A549 (cell line): Measurements from ENCODE around the gene RASSF4. TPM values are rescaled to one million over a fixed set of nuclear protein-coding genes. Genes with fewer than 3 reads are reported as not detected.
A peak's percentile ranks its signal among the peaks of the same experiment; 100 is the strongest.

Experiments
- ATAC-seq, 2 experiments: fragments of 200-7000 bp in 1 of 2; fragments of >200 bp in 1 of 2; cut with Nextera tagmentation in 1 of 2; cut with Tn5 transposase in 1 of 2; 3 replicates each; pipeline versions ENCODE4 v1.8.0 to v1.9.1; 2018 to 2020; ENCODE audit warnings: mild to moderate bottlenecking in 1 of 2, moderate library complexity in 1 of 2
- CTCF ChIA-PET: fragments of 300-600 bp; sonication (Branson Sonifier 250); formaldehyde crosslinking; extraction: SDS; loops from one replicate; lab custom pipeline; 2021; ENCODE audit warnings: antibody characterized with exemption, inconsistent platforms; lab: Yijun Ruan, JAX
- POLR2A ChIA-PET: fragments of 350-600 bp; formaldehyde crosslinking; extraction: SDS; loops from one replicate; lab custom pipeline; 2021; ENCODE audit warnings: antibody characterized with exemption, inconsistent platforms; lab: Yijun Ruan, JAX
- DNase-seq, 2 experiments: peaks; one replicate each; pipeline versions ENCODE4 v3.0.0 to v3.0.0-alpha.2; 2011 to 2016; ENCODE audit warnings: low read depth in 1 of 2, low spot score in 1 of 2
- FAIRE-seq: peaks from 2 replicates; lab custom pipeline; 2011; peaks lifted over from hg19 to GRCh38; lab: Jason Lieb, UNC
- H3K27ac ChIP-seq, 2 experiments: fragments of >200 bp; sonication (Bioruptor Twin); formaldehyde crosslinking; 3 replicates each; pipeline ENCODE4 v1.5.1; 2016 to 2017
- H3K4me1 ChIP-seq: fragments of >200 bp; sonication (Bioruptor Twin); formaldehyde crosslinking; 3 replicates; pipeline ENCODE4 v1.6.1; 2016
- H3K4me2 ChIP-seq: fragments of >200 bp; sonication (Bioruptor Twin); formaldehyde crosslinking; 3 replicates; pipeline ENCODE4 v1.6.1; 2016
- H3K4me3 ChIP-seq: fragments of >200 bp; sonication (Bioruptor Twin); formaldehyde crosslinking; 3 replicates; pipeline ENCODE4 v1.5.1; 2016
- H3K9me3 ChIP-seq: fragments of >200 bp; sonication (Bioruptor Twin); formaldehyde crosslinking; 3 replicates; pipeline ENCODE4 v1.6.1; 2016
- CBX8 ChIP-seq: fragments of 200-600 bp; sonication (generic); IDR thresholded peaks from 2 replicates; pipeline ENCODE4 v1.6.1; 2016
- CHD4 ChIP-seq: fragments of 200-600 bp; sonication (generic); IDR thresholded peaks from 2 replicates; pipeline ENCODE4 v1.6.1; 2016; ENCODE audit warnings: antibody characterized with exemption, mild to moderate bottlenecking, borderline replicate concordance
- EHF ChIP-seq: fragments of 250-450 bp; sonication (Bioruptor Pico); IDR thresholded peaks from 2 replicates; pipeline ENCODE4 v1.5.0; 2020; ENCODE audit warnings: mild to moderate bottlenecking
- FOSB ChIP-seq: fragments of 250-450 bp; sonication (Bioruptor Pico); IDR thresholded peaks from 2 replicates; pipeline ENCODE4 v1.5.0; 2020; ENCODE audit warnings: mild to moderate bottlenecking, moderate library complexity
- FOXS1 ChIP-seq: fragments of 250-450 bp; sonication (Bioruptor Pico); IDR thresholded peaks from 2 replicates; pipeline ENCODE4 v1.5.0; 2020; ENCODE audit warnings: mild to moderate bottlenecking, moderate library complexity
- HOXB13 ChIP-seq: fragments of 250-450 bp; sonication (Bioruptor Pico); IDR thresholded peaks from 2 replicates; pipeline ENCODE4 v1.5.0; 2020; ENCODE audit warnings: low read depth, mild to moderate bottlenecking, moderate library complexity
- JUNB ChIP-seq: fragments of >200 bp; sonication (Bioruptor Twin); formaldehyde crosslinking; IDR thresholded peaks from 2 replicates; pipeline ENCODE4 v1.6.1; 2016
- KDM5A ChIP-seq: fragments of 200-600 bp; sonication (generic); IDR thresholded peaks from 2 replicates; pipeline ENCODE4 v1.6.1; 2016; ENCODE audit warnings: antibody characterized with exemption, mild to moderate bottlenecking
- MAFK ChIP-seq: fragments of 450-650 bp; IDR thresholded peaks from 2 replicates; pipeline ENCODE4 v1.6.1; 2014; ENCODE audit not compliant: partially characterized antibody
- MYC ChIP-seq: IDR thresholded peaks from 2 replicates; pipeline ENCODE4 v1.6.1; 2012; ENCODE audit warnings: mild to moderate bottlenecking, inconsistent platforms, low read length, improper control_type of control experiment, borderline replicate concordance
- NFE2L2 ChIP-seq: fragments of 150-350 bp; conservative IDR thresholded peaks from 2 replicates; pipeline ENCODE4 v1.6.1; 2014; ENCODE audit warnings: low read length
- RAD21 ChIP-seq, 2 experiments: fragments of >200 bp in 1 of 2; sonication (Bioruptor Twin) in 1 of 2; formaldehyde crosslinking in 1 of 2; IDR thresholded peaks in 1 of 2; conservative IDR thresholded peaks in 1 of 2; 2 replicates in 1 of 2; 3 replicates in 1 of 2; pipeline ENCODE4 v1.6.1; 2012 to 2018; ENCODE audit warnings: inconsistent platforms in 1 of 2
- RFX5 ChIP-seq: fragments of 450-650 bp; IDR thresholded peaks from 2 replicates; pipeline ENCODE4 v1.7.1; 2014; ENCODE audit warnings: antibody characterized with exemption, mild to moderate bottlenecking, moderate library complexity
- SMC3 ChIP-seq: fragments of >200 bp; sonication (Bioruptor Twin); formaldehyde crosslinking; IDR thresholded peaks from 3 replicates; pipeline ENCODE4 v1.6.1; 2018; ENCODE audit warnings: inconsistent platforms
- ZFP36 ChIP-seq: fragments of 450-650 bp; IDR thresholded peaks from 2 replicates; pipeline ENCODE4 v1.6.1; 2014; ENCODE audit warnings: borderline replicate concordance; ENCODE audit not compliant: partially characterized antibody
- WGBS: methylation state at CpG from one replicate; pipeline ENCODE4 v1.1.6; 2017; ENCODE audit errors: missing lambda C conversion rate; 5-methylcytosine and 5-hydroxymethylcytosine counted together
- polyA plus RNA-seq, 4 experiments: library from polyadenylated mRNA; depleted of rRNA in 3 of 4; stranded (reverse); fragments of >200 nt; fragmentation: RNase III in 1 of 4; extraction: RNeasy Plus Mini Kit Qiagen cat#74134 plus additional on column Dnase treatment in 1 of 4; gene quantifications; 2 replicates in 3 of 4; 3 replicates in 1 of 4; pipeline ENCODE4 v1.2.3, GENCODE V29; 2011 to 2017
- TF ChIP-seq, protein P1 (sequence below): fragments of >200 bp; sonication (Bioruptor Twin); formaldehyde crosslinking; IDR thresholded peaks from 2 replicates; pipeline ENCODE4 v1.6.1; 2016
- TF ChIP-seq, protein P2 (sequence below): IDR thresholded peaks from 2 replicates; pipeline ENCODE4 v1.6.1; 2012
- TF ChIP-seq, protein P3 (sequence below): IDR thresholded peaks from 2 replicates; pipeline ENCODE4 v1.6.1; 2012; ENCODE audit warnings: low read depth, borderline replicate concordance
- TF ChIP-seq, protein P4 (sequence below): fragments of 200-600 bp; sonication (generic); IDR thresholded peaks from 2 replicates; pipeline ENCODE4 v1.6.1; 2016; ENCODE audit warnings: antibody characterized with exemption, mild to moderate bottlenecking, moderate library complexity

Gene RASSF4
- polyA plus RNA-seq, 2 of the 4 experiments (the other 2 are of a cell fraction), result 1.9 to 2.2 TPM

DNA sequence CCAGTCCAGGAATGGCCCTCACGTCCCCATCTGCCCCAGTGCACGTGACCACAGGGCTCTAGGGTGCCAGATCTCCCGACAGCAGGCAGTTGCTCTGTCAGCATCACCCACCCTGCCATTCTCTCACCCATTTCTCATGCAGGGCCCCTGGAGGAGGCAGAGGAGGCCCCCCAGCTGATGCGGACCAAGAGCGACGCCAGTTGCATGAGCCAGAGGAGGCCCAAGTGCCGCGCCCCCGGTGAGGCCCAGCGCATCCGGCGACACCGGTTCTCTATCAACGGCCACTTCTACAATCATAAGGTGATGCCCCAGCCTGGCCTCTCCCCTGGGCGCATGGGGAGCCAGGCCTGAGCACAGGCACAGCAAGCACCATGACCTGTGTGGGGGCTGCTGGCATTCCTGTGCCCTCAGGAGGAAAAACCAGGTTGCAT, 25.1 kb downstream of the RASSF4 start:
- no peak overlapping the region for H3K4me3 ChIP-seq
- ATAC-seq (no peak), FAIRE-seq (no peak), DNase-seq (no peak)
- no peaks in the 10 kb centered on the region for H3K9me3 ChIP-seq
- H3K4me2 ChIP-seq, result no peak overlapping the region
- WGBS, result 88% methylated on average over 6 of the region's 15 CpGs
- peak overlapping the region; percentile 26 to 92; a peak in 1 of 6 replicates for H3K27ac ChIP-seq
- POLR2A ChIA-PET, result no interaction called here
- no peak for TF ChIP-seq HOXB13
- TF ChIP-seq, protein P1, sequence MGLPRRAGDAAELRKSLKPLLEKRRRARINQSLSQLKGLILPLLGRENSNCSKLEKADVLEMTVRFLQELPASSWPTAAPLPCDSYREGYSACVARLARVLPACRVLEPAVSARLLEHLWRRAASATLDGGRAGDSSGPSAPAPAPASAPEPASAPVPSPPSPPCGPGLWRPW, result no peak
- TF ChIP-seq FOSB (CRISPR knock-in tag), result no peak
- TF ChIP-seq JUNB, result no peak
- no peak for TF ChIP-seq RFX5
- no peak for TF ChIP-seq NFE2L2
- TF ChIP-seq, protein P2, sequence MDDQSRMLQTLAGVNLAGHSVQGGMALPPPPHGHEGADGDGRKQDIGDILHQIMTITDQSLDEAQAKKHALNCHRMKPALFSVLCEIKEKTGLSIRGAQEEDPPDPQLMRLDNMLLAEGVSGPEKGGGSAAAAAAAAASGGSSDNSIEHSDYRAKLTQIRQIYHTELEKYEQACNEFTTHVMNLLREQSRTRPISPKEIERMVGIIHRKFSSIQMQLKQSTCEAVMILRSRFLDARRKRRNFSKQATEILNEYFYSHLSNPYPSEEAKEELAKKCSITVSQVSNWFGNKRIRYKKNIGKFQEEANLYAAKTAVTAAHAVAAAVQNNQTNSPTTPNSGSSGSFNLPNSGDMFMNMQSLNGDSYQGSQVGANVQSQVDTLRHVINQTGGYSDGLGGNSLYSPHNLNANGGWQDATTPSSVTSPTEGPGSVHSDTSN, result no peak
- no peak for TF ChIP-seq ZFP36
- no peak for TF ChIP-seq SMC3
- TF ChIP-seq, protein P3, sequence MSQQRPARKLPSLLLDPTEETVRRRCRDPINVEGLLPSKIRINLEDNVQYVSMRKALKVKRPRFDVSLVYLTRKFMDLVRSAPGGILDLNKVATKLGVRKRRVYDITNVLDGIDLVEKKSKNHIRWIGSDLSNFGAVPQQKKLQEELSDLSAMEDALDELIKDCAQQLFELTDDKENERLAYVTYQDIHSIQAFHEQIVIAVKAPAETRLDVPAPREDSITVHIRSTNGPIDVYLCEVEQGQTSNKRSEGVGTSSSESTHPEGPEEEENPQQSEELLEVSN, result no peak
- no peak for TF ChIP-seq CBX8
- TF ChIP-seq FOXS1 (CRISPR knock-in tag), result no peak
- TF ChIP-seq CHD4, result no peak
- no peak for TF ChIP-seq MYC
- TF ChIP-seq RAD21 (conservative IDR thresholded peaks at IDR 0.05 in 1 of 2, IDR thresholded peaks at IDR 0.05 in 1 of 2), result no peak
- TF ChIP-seq MAFK, result no peak
- TF ChIP-seq, all 56 proteins: peak for 0
- CTCF ChIA-PET, result interaction anchor here (0.9 kb wide), 1 partner anchor 10 kb away, joined by 3 read pairs; no protein-coding TSS in a partner anchor
- H3K4me1 ChIP-seq, result peaks cover 39% of the 10 kb centered on the region

DNA sequence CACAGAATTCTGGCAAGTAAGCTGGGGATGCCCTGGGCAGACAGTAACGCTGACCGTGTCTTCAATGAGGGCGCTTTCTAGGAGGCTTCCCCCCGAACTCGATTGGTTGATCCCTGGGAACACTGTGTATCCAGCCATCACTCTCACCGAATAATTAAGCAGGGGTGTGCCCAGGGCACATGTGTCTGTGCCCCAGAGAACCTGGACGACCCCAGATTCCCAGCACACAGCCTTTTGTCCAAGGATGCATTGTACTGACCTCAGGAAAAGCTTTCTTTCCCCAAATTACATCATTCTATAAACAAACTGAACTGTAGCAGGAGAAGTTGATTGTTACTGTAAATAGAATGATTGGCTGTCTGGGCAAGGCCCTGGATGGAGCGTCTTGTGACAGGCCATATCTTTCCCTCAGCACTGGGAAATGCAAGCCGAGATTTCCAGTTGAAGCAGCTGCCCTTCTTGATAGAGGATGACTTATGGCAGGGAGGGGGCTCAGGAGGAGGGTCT, 25.6 kb downstream of the RASSF4 start:
- ChIA-PET CTCF (interaction anchor here (0.7 to 1.3 kb wide), 3 partner anchors 9 to 655 kb away, joined by 3 read pairs; no protein-coding TSS in a partner anchor), POLR2A (no interaction called here)
- ATAC-seq (no peak), FAIRE-seq (no peak), DNase-seq (no peak)
- Histone ChIP-seq H3K9me3 (no peaks in the 10 kb centered on the region), H3K4me1 (peaks cover 34% of the 10 kb centered on the region), H3K27ac (peak overlapping the region in 1 of 2 experiments; percentile 45; a peak in 1 of 6 replicates), H3K4me2 (peak overlapping the region; percentile 15; the same call in 1 of the 3 replicates), H3K4me3 (no peak overlapping the region)
- WGBS, result 70% methylated on average over 9 of the region's 9 CpGs
- TF ChIP-seq KDM5A, result no peak
- no peak for TF ChIP-seq EHF (CRISPR knock-in tag)
- TF ChIP-seq, protein P4, sequence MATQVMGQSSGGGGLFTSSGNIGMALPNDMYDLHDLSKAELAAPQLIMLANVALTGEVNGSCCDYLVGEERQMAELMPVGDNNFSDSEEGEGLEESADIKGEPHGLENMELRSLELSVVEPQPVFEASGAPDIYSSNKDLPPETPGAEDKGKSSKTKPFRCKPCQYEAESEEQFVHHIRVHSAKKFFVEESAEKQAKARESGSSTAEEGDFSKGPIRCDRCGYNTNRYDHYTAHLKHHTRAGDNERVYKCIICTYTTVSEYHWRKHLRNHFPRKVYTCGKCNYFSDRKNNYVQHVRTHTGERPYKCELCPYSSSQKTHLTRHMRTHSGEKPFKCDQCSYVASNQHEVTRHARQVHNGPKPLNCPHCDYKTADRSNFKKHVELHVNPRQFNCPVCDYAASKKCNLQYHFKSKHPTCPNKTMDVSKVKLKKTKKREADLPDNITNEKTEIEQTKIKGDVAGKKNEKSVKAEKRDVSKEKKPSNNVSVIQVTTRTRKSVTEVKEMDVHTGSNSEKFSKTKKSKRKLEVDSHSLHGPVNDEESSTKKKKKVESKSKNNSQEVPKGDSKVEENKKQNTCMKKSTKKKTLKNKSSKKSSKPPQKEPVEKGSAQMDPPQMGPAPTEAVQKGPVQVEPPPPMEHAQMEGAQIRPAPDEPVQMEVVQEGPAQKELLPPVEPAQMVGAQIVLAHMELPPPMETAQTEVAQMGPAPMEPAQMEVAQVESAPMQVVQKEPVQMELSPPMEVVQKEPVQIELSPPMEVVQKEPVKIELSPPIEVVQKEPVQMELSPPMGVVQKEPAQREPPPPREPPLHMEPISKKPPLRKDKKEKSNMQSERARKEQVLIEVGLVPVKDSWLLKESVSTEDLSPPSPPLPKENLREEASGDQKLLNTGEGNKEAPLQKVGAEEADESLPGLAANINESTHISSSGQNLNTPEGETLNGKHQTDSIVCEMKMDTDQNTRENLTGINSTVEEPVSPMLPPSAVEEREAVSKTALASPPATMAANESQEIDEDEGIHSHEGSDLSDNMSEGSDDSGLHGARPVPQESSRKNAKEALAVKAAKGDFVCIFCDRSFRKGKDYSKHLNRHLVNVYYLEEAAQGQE, result no peak
- no peak for TF ChIP-seq FOSB (CRISPR knock-in tag)
